ENCODE results near the gene RAPGEF6. TPM values are rescaled to one million over a fixed set of nuclear protein-coding genes. Genes with fewer than 3 reads are reported as not detected.

The RAPGEF6 gene
- total and polyA plus RNA-seq, 7 donors, result 1.8 to 30.5 (median 16.1) TPM

DNA sequence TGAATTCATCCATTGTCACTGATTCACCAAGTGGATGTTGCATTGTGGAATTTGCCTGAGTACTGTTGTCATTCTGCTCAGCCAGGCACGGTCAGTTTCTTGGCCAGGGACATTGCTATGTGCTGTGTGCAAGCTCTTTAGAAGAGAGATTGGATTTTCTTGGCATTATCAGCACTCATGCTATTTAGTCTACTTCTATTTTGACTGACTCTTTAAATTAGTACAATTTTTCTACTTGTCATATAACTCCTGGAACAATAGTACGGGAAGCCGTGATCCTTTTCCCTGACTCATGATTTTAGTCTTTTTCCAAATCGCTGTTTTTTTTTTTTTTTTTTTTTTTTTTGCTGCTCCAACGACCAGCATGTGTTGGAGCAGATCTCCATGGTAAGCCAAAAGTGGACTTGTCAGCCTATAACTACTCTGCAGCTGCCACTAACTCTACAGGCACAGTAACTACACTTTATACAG lies 241.5 kb downstream of the RAPGEF6 start:
- no peak for TF ChIP-seq POLR2AphosphoS5 (IDR thresholded peaks at IDR 0.05)
- no peak for TF ChIP-seq EP300 (IDR thresholded peaks at IDR 0.05)
- no peak for TF ChIP-seq CTCF (IDR thresholded peaks at IDR 0.05)
- no peak for TF ChIP-seq POLR2A (IDR thresholded peaks at IDR 0.05)
- no peak for DNase-seq
- intact Hi-C loops (cut with DNase I), result no loop called here
- 71 to 77% methylated on average over 5 of the region's 5 CpGs for WGBS, 2 donors
- H3K4me1 ChIP-seq, result peaks cover 0 to 27% (median 8%) of the 10 kb centered on the region in 4 donors
- H3K9me3 ChIP-seq, result no peaks in the 10 kb centered on the region
- H3K4me3 ChIP-seq, result no peak overlapping the region
- no peaks in the 10 kb centered on the region for H3K27me3 ChIP-seq
- H3K27ac ChIP-seq, result peak overlapping the region in 1 of 4 donors; percentile 22
- H3K36me3 ChIP-seq, result peaks cover 0 to 25% (median 0%) of the 10 kb centered on the region in 4 donors

DNA sequence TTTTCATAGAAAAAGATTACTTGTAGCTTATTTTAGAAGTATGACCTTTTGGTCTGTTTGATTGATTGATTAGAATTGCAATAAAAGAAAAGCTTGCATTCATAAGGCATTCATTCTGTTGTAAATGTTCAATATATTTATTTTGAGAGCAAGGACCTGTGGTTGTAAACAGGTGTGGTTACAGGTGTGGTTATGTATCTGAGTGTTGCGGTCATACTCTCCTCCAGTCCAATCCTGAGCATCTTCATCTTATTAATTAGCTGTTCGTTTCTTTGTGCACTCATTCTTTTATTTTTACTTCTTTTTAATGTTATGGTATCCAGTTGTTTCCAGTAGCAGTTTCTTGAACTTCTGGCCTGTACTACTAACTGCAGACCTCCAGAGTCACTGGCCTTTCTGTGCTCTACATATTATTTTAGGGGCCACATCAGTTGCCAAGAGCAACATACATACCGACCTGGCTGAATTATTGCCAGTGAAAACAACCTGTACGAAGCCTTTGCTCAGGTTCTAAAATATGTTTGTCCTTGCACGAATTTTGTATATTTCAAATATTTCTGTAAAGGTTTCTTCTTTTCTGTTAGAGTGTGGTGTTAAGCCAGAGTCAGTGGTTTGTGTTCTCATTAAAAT lies 242.4 kb downstream of the RAPGEF6 start:
- H3K27ac ChIP-seq, result no peak overlapping the region
- no peak for TF ChIP-seq POLR2A (IDR thresholded peaks at IDR 0.05)
- no peak for TF ChIP-seq EP300 (IDR thresholded peaks at IDR 0.05)
- TF ChIP-seq CTCF (IDR thresholded peaks at IDR 0.05), result no peak
- TF ChIP-seq POLR2AphosphoS5 (IDR thresholded peaks at IDR 0.05), result no peak
- intact Hi-C loops (cut with DNase I), result no loop called here
- WGBS, 2 donors, result 50 to 78% methylated on average over 5 of the region's 5 CpGs
- H3K4me3 ChIP-seq, result no peak overlapping the region
- peaks cover 0 to 33% (median 0%) of the 10 kb centered on the region in 4 donors for H3K36me3 ChIP-seq
- H3K9me3 ChIP-seq, result no peaks in the 10 kb centered on the region
- peaks cover 0 to 23% (median 7%) of the 10 kb centered on the region in 4 donors for H3K4me1 ChIP-seq
- no peak for DNase-seq
- no peaks in the 10 kb centered on the region for H3K27me3 ChIP-seq

DNA sequence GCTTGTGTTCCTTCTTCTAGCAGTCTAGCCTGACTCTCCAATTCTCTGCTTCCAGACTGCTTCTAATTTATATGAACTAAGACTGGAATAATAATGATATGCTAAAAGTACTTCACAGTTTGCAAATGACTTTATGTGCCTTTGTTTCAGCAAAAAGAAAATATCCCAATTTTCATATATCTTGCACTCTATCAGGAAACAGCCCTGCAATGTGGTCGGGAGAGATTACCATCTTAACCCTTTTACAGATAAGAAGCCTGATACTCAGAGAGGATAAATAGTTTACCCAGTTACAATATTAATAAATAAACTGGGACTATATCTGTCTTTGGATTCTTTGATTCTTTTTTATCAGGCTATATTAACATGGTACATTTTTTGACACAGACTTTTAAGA lies 245.2 kb downstream of the RAPGEF6 start:
- intact Hi-C loops (cut with DNase I), result no loop called here
- no peak for DNase-seq
- 65 to 67% methylated on average over 1 of the region's 1 CpG for WGBS, 2 donors
- Histone ChIP-seq H3K36me3 (peaks cover 0 to 34% (median 0%) of the 10 kb centered on the region in 4 donors), H3K9me3 (no peaks in the 10 kb centered on the region), H3K4me3 (no peak overlapping the region), H3K27ac (no peak overlapping the region), H3K4me1 (peaks cover 0 to 16% (median 7%) of the 10 kb centered on the region in 4 donors), H3K27me3 (no peaks in the 10 kb centered on the region)
- TF ChIP-seq POLR2AphosphoS5 (IDR thresholded peaks at IDR 0.05), result no peak
- no peak for TF ChIP-seq EP300 (IDR thresholded peaks at IDR 0.05)
- TF ChIP-seq CTCF (IDR thresholded peaks at IDR 0.05), result no peak
- TF ChIP-seq POLR2A (IDR thresholded peaks at IDR 0.05), result no peak

- Histone ChIP-seq H3K27ac (no peak overlapping the region), H3K4me3 (no peak overlapping the region), H3K36me3 (peaks cover 0 to 34% (median 0%) of the 10 kb centered on the region in 4 donors), H3K4me1 (peaks cover 0 to 13% (median 6%) of the 10 kb centered on the region in 4 donors), H3K27me3 (no peaks in the 10 kb centered on the region), H3K9me3 (no peaks in the 10 kb centered on the region)
- 78 to 88% methylated on average over 4 of the region's 4 CpGs for WGBS, 2 donors
- TF ChIP-seq EP300 (IDR thresholded peaks at IDR 0.05) (no peak), POLR2AphosphoS5 (IDR thresholded peaks at IDR 0.05) (no peak), CTCF (IDR thresholded peaks at IDR 0.05) (no peak), POLR2A (IDR thresholded peaks at IDR 0.05) (no peak)
- intact Hi-C loops (cut with DNase I), result no loop called here
- DNase-seq, result no peak
These were observed 245.7 kb downstream of the RAPGEF6 start for GRCh38 chr5:131389096-131389868.
